Activated naive CD4-positive, alpha-beta T cell treated with anti-CD3 and anti-CD28 coated beads, Interleukin-2, amount 50 U/mL, for 24 hours (primary cell): ENCODE data around the gene ADAMTS2.
"Not testable (repeated sequence)": the region's sequence is repeated elsewhere in the genome, so short reads cannot be mapped to it uniquely, and the experiment has no call there.

ENCODE experiments used
- H3K27ac Mint-ChIP-seq: one replicate; pipeline ENCODE4 v1.8.0; 2021; ENCODE audit warnings: mild to moderate bottlenecking, mixed read lengths
- H3K27me3 Mint-ChIP-seq: one replicate; pipeline ENCODE4 v1.8.0; 2021; ENCODE audit warnings: mixed read lengths
- H3K36me3 Mint-ChIP-seq: one replicate; pipeline ENCODE4 v1.8.0; 2021; ENCODE audit warnings: mixed read lengths
- H3K4me1 Mint-ChIP-seq: one replicate; pipeline ENCODE4 v1.8.0; 2021; ENCODE audit warnings: mixed read lengths
- H3K4me3 Mint-ChIP-seq: one replicate; pipeline ENCODE4 v1.8.0; 2021; ENCODE audit warnings: mild to moderate bottlenecking, mixed read lengths
- H3K9me3 Mint-ChIP-seq: one replicate; pipeline ENCODE4 v1.8.0; 2021; ENCODE audit warnings: mixed read lengths

Gene ADAMTS2

GRCh38 chr5:179111267-179112207 is 233.7 kb downstream of the ADAMTS2 start:
- Mint-ChIP-seq H3K27ac (no peak overlapping the region), H3K36me3 (peaks cover 8% of the 10 kb centered on the region), H3K9me3 (peaks cover 22% of the 10 kb centered on the region), H3K4me1 (no peaks in the 10 kb centered on the region), H3K27me3 (no peaks in the 10 kb centered on the region), H3K4me3 (no peak overlapping the region)

GRCh38 chr5:179110528-179110927 is 234.7 kb downstream of the ADAMTS2 start:
- no peak overlapping the region for H3K4me3 Mint-ChIP-seq
- no peaks in the 10 kb centered on the region for H3K4me1 Mint-ChIP-seq
- H3K36me3 Mint-ChIP-seq, result peaks cover 8% of the 10 kb centered on the region
- H3K9me3 Mint-ChIP-seq, result peaks cover 22% of the 10 kb centered on the region
- no peak overlapping the region for H3K27ac Mint-ChIP-seq
- no peaks in the 10 kb centered on the region for H3K27me3 Mint-ChIP-seq

GRCh38 chr5:179101282-179101681 is 244.0 kb downstream of the ADAMTS2 start:
- H3K4me3 Mint-ChIP-seq, H3K4me1 Mint-ChIP-seq, H3K27ac Mint-ChIP-seq, H3K27me3 Mint-ChIP-seq, H3K9me3 Mint-ChIP-seq: not testable (repeated sequence)
- peaks cover 13% of the 10 kb centered on the region for H3K36me3 Mint-ChIP-seq

- Mint-ChIP-seq H3K4me3 (no peak overlapping the region), H3K27me3 (no peaks in the 10 kb centered on the region), H3K9me3 (peaks cover 29% of the 10 kb centered on the region), H3K4me1 (no peaks in the 10 kb centered on the region), H3K27ac (no peak overlapping the region), H3K36me3 (peaks cover 11% of the 10 kb centered on the region)
Observed at GRCh38 chr5:179089502-179089901, 255.8 kb downstream of the ADAMTS2 start.

GRCh38 chr5:179080724-179081123 is 264.5 kb downstream of the ADAMTS2 start:
- Mint-ChIP-seq H3K4me3 (no peak overlapping the region), H3K27ac (no peak overlapping the region), H3K9me3 (peaks cover 40% of the 10 kb centered on the region), H3K27me3 (no peaks in the 10 kb centered on the region), H3K36me3 (peaks cover 61% of the 10 kb centered on the region), H3K4me1 (no peaks in the 10 kb centered on the region)

- peaks cover 38% of the 10 kb centered on the region for H3K9me3 Mint-ChIP-seq
- no peaks in the 10 kb centered on the region for H3K27me3 Mint-ChIP-seq
Observed at GRCh38 chr5:179079165-179079987, 265.9 kb downstream of the ADAMTS2 start.

GRCh38 chr5:179065703-179066102 is 279.6 kb downstream of the ADAMTS2 start:
- H3K4me1 Mint-ChIP-seq, result peaks cover 17% of the 10 kb centered on the region
- no peak overlapping the region for H3K27ac Mint-ChIP-seq
- H3K4me3 Mint-ChIP-seq, result no peak overlapping the region
- peaks cover 17% of the 10 kb centered on the region for H3K9me3 Mint-ChIP-seq
- no peaks in the 10 kb centered on the region for H3K27me3 Mint-ChIP-seq
- H3K36me3 Mint-ChIP-seq, result peaks cover 61% of the 10 kb centered on the region

More at GRCh38 chr5:179079165-179079987, 265.9 kb downstream of the ADAMTS2 start:
- H3K4me3 Mint-ChIP-seq, result no peak overlapping the region
- no peak overlapping the region for H3K27ac Mint-ChIP-seq
- no peaks in the 10 kb centered on the region for H3K4me1 Mint-ChIP-seq
- H3K36me3 Mint-ChIP-seq, result peaks cover 70% of the 10 kb centered on the region

DNA sequence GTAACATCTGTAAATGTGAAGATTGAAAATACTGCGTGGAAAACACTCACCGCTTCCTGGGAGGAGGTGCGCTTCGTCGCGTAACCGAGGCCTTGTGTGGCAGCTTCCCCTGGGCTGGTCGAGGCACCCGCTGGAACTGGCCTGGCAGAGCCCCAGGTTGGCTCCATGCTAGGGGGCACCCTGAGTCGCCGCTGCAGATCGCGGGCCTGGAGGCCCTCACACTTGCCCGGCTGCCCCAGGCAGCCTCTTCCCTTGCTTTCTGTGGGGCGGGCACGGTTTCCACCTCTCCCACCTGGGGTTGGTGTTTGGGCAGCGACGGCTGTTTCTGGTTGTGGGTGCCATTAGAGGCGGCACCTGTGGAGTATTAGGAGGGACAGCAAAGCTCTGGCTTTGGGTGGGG is 284.2 kb downstream of the ADAMTS2 start:
- Mint-ChIP-seq H3K9me3 (peaks cover 15% of the 10 kb centered on the region), H3K36me3 (peaks cover 29% of the 10 kb centered on the region), H3K4me3 (peak overlapping the region; percentile 96), H3K4me1 (peaks cover 26% of the 10 kb centered on the region), H3K27ac (peak overlapping the region; percentile 17), H3K27me3 (peaks cover 6% of the 10 kb centered on the region)
